A549 (cell line): ENCODE results near the gene FRMD3.

Source experiments
- CHD2 ChIP-seq: fragments of 150-350 bp; IDR thresholded peaks from 2 replicates; pipeline ENCODE4 v1.6.1; 2014; ENCODE audit warnings: low read length; ENCODE audit not compliant: partially characterized antibody
- CTCF ChIP-seq: fragments of >200 bp; sonication (Bioruptor Twin); formaldehyde crosslinking; IDR thresholded peaks from 3 replicates; pipeline ENCODE4 v1.5.1; 2016
- ELK1 ChIP-seq: fragments of 150-350 bp; IDR thresholded peaks from 2 replicates; pipeline ENCODE4 v1.6.1; 2014; ENCODE audit warnings: low read depth, mild to moderate bottlenecking, low read length
- MAFK ChIP-seq: fragments of 450-650 bp; IDR thresholded peaks from 2 replicates; pipeline ENCODE4 v1.6.1; 2014; ENCODE audit not compliant: partially characterized antibody

- TF ChIP-seq CHD2 (no peak), MAFK (no peak), ELK1 (no peak), CTCF (no peak)
These were observed 141.4 kb downstream of the FRMD3 start for GRCh38 chr9:83396813-83397212.
